ENCODE measurements around the gene GRB7. TPM values are rescaled to one million over a fixed set of nuclear protein-coding genes. Genes with fewer than 3 reads are reported as not detected.
A peak's percentile ranks its signal among the peaks of the same experiment; 100 is the strongest.

GRB7 gene
- total and polyA plus RNA-seq, 10 of the 15 experiments (the other 5 are each of a cell fraction or from before 2014, with no cell fraction given): 0.05 to 0.34 (median 0.19) TPM; not detected in 4

DNA sequence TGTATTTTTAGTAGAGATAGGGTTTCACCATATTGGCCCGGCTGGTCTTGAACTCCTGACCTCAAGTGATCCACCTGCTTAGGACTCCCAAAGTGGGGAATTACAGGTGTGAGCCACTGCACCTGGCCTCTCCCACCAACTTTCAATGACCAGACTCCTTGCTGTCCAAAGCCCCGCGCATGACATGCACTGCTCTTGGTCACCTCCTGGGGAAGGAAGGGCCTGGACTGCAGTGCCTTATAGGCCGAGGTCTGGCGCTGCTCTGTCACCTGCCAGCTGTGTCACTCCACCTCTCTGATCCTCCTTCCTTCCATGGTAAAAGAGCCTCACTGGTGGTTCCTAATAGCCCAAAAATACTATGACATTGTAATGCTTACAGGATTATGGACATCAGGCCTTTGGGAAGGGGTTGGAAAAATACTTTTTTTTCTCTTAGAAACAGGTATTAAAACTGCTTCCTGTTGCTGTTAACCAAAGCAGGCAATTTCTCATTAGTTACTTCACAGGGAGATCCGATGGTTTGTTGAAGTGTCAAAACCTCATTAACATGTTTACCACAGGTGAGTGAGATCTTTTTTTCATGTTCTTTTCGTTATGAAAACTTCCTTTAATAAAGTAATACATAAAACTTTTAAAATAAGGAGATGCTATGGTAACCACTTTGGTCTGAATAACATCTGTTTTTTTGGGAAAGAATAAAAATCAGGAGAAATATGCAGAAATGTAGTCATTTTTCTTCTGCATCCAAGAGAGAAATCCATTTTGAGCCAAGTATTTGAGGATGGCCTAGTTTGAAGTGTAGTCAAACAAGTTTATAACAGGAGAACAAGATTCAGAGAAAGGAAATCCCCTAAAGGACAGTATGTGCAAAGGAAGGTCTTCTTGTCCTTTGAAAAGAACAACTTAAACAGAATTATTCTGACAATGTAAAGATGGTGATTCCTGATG lies 35.5 kb downstream of the GRB7 start (continued):
- TF ChIP-seq, protein P1, sequence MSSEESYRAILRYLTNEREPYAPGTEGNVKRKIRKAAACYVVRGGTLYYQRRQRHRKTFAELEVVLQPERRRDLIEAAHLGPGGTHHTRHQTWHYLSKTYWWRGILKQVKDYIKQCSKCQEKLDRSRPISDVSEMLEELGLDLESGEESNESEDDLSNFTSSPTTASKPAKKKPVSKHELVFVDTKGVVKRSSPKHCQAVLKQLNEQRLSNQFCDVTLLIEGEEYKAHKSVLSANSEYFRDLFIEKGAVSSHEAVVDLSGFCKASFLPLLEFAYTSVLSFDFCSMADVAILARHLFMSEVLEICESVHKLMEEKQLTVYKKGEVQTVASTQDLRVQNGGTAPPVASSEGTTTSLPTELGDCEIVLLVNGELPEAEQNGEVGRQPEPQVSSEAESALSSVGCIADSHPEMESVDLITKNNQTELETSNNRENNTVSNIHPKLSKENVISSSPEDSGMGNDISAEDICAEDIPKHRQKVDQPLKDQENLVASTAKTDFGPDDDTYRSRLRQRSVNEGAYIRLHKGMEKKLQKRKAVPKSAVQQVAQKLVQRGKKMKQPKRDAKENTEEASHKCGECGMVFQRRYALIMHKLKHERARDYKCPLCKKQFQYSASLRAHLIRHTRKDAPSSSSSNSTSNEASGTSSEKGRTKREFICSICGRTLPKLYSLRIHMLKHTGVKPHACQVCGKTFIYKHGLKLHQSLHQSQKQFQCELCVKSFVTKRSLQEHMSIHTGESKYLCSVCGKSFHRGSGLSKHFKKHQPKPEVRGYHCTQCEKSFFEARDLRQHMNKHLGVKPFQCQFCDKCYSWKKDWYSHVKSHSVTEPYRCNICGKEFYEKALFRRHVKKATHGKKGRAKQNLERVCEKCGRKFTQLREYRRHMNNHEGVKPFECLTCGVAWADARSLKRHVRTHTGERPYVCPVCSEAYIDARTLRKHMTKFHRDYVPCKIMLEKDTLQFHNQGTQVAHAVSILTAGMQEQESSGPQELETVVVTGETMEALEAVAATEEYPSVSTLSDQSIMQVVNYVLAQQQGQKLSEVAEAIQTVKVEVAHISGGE (CRISPR knock-in tag; IDR thresholded peaks at IDR 0.05): no peak
- TF ChIP-seq NFYB (IDR thresholded peaks at IDR 0.05; ENCODE audit: insufficient read depth, low read depth, low read length): no peak

DNA sequence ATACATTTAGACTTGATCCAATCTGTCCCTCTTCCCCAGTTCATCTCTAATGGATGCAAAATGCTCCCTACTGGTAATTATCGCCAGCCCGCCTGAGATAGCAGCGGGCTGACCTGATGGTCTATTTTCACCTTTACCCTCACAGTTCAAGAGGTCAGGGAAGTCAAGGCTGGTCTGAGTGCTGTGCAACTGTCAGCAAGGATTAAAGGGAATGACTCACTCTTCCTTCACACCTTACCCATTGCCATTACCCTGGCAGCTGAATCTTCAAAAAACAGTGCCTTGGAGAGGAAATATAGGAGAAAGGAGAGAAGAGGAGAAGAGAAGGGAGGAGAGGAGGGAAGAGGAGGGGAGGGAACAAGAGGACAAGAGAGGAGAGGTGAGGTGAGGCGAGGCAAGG lies 36.3 kb downstream of the GRB7 start:
- Histone ChIP-seq H4K20me1 (ENCODE audit: control insufficient read depth, insufficient read depth) (no peaks in the 10 kb centered on the region), H3K27me3 (replicated peaks in 1 of 2; ENCODE audit: control insufficient read depth in 2 of 2, insufficient read depth in 2 of 2, low read length in 1 of 2) (no peaks in the 10 kb centered on the region), H3K9ac (ENCODE audit: control insufficient read depth, insufficient read depth, low read length) (peak overlapping the region; percentile 74), H3K4me2 (ENCODE audit: control insufficient read depth, insufficient read depth) (peak overlapping the region; percentile 97), H3K79me2 (ENCODE audit: control insufficient read depth, insufficient read depth, low read length) (peaks cover 89% of the 10 kb centered on the region), H3K4me1 (ENCODE audit: control insufficient read depth, insufficient read depth, low read length) (peaks cover 65% of the 10 kb centered on the region), H3K27ac (ENCODE audit: control insufficient read depth, insufficient read depth) (peak overlapping the region; percentile 95), H2AFZ (ENCODE audit: control insufficient read depth, low read depth, low read length) (no peak overlapping the region), H3K9me3 (replicated peaks; ENCODE audit: control insufficient read depth, insufficient read depth, low read length) (no peaks in the 10 kb centered on the region; the same call in 2 of the 3 replicates), H3K36me3 (ENCODE audit: control insufficient read depth in 2 of 2, insufficient read depth in 2 of 2, low read length in 1 of 2) (peaks cover 4 to 24% of the 10 kb centered on the region in 2 experiments), H3K4me3 (peak overlapping the region; percentile 79)
- BruUV-seq (replicated peaks): no TSS peak
- in situ Hi-C loops (cut with MboI) (no loop called here), intact Hi-C loops (cut with micrococcal nuclease; ENCODE audit: unreplicated experiment) (loop anchor here (5.0 kb wide), 1 partner anchor 73 kb away; no protein-coding TSS in a partner anchor)
- POLR2A ChIA-PET: no interaction called here
- DNase-seq (ENCODE audit: low read depth, low spot score) (no peak), ATAC-seq (no peak), FAIRE-seq (no peak)
- RAD21 ChIA-PET (ENCODE audit: unreplicated experiment): no interaction called here
- SMC1A ChIA-PET (ENCODE audit: uncharacterized antibody, unreplicated experiment): interaction anchor here (1.3 to 4.9 kb wide), 2 partner anchors 87 to 91 kb away, joined by 5 to 59 read pairs; no protein-coding TSS in a partner anchor
- CTCF ChIA-PET: no interaction called here
- 51% methylated on average over 4 of the region's 4 CpGs for WGBS (ENCODE audit: insufficient coverage, insufficient replicate concordance, low lambda C conversion rate, missing lambda C conversion rate)
- TF ChIP-seq CHD4 (IDR thresholded peaks at IDR 0.05) (no peak), WRNIP1 (IDR thresholded peaks at IDR 0.05; ENCODE audit: borderline replicate concordance, low read depth, low read length) (no peak), CREM (IDR thresholded peaks at IDR 0.05; ENCODE audit: low read depth) (no peak), RELA (IDR thresholded peaks at IDR 0.05; ENCODE audit: borderline replicate concordance, partially characterized antibody) (no peak), ASH2L (IDR thresholded peaks at IDR 0.05; ENCODE audit: borderline replicate concordance, low read depth) (no peak), BHLHE40 (IDR thresholded peaks at IDR 0.05; ENCODE audit: borderline replicate concordance in 1 of 2, low read depth in 2 of 2, low read length in 1 of 2) (no peak), SMAD5 (IDR thresholded peaks at IDR 0.05; ENCODE audit: low read depth) (no peak), BACH1 (IDR thresholded peaks at IDR 0.05; ENCODE audit: borderline replicate concordance) (no peak), FOXK2 (IDR thresholded peaks at IDR 0.05) (no peak), NR2F1 (conservative IDR thresholded peaks at IDR 0.05) (peak; percentile 88), MTA3 (IDR thresholded peaks at IDR 0.05; ENCODE audit: borderline replicate concordance, low read length) (no peak), RAD51 (IDR thresholded peaks at IDR 0.05) (no peak), SP1 (IDR thresholded peaks at IDR 0.05; ENCODE audit: low read depth, low read length) (no peak)
- TF ChIP-seq, protein P2, sequence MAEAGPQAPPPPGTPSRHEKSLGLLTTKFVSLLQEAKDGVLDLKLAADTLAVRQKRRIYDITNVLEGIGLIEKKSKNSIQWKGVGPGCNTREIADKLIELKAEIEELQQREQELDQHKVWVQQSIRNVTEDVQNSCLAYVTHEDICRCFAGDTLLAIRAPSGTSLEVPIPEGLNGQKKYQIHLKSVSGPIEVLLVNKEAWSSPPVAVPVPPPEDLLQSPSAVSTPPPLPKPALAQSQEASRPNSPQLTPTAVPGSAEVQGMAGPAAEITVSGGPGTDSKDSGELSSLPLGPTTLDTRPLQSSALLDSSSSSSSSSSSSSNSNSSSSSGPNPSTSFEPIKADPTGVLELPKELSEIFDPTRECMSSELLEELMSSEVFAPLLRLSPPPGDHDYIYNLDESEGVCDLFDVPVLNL (IDR thresholded peaks at IDR 0.05; ENCODE audit: low read depth, low read length): no peak
